Activated CD8-positive, alpha-beta memory T cell treated with anti-CD3 and anti-CD28 coated beads, Interleukin-2, amount 10 ng/mL, durations not matched to agents 7 days and 5 days (primary cell): ENCODE data around the gene SYNJ2. TPM values are rescaled to one million over a fixed set of nuclear protein-coding genes. Genes with fewer than 3 reads are reported as not detected.
A peak's percentile ranks its signal among the peaks of the same experiment; 100 is the strongest.

Experiments
- ATAC-seq: fragments of 150-1000 bp; cut with Tn5 transposase; one replicate; pipeline ENCODE4 v1.10.0; 2021; ENCODE audit warnings: moderate library complexity
- CTCF ChIA-PET: fragments of 350-600 bp; sonication (Branson Sonifier 250); formaldehyde crosslinking; loops from one replicate; lab custom pipeline; 2021; ENCODE audit warnings: antibody characterized with exemption; lab: Charles Lee
- DNase-seq: peaks from one replicate; pipeline ENCODE4 v3.0.0-alpha.2; 2020
- H3K27ac Mint-ChIP-seq: one replicate; pipeline ENCODE4 v1.8.0; 2021; ENCODE audit warnings: mild to moderate bottlenecking, mixed read lengths
- H3K27me3 Mint-ChIP-seq: one replicate; pipeline ENCODE4 v1.8.0; 2021; ENCODE audit warnings: mixed read lengths
- H3K36me3 Mint-ChIP-seq: one replicate; pipeline ENCODE4 v1.8.0; 2021; ENCODE audit warnings: mild to moderate bottlenecking, mixed read lengths
- H3K4me1 Mint-ChIP-seq: one replicate; pipeline ENCODE4 v1.8.0; 2021; ENCODE audit warnings: mixed read lengths
- H3K4me3 Mint-ChIP-seq: one replicate; pipeline ENCODE4 v1.8.0; 2021; ENCODE audit warnings: mild to moderate bottlenecking, moderate library complexity, mixed read lengths
- H3K9me3 Mint-ChIP-seq: one replicate; pipeline ENCODE4 v1.8.0; 2022; ENCODE audit warnings: low read depth, mixed read lengths
- total RNA-seq, 2 experiments: library from RNA; stranded (reverse); gene quantifications; one replicate each; pipeline ENCODE4 v1.2.3, GENCODE V29; 2021

Gene SYNJ2
- total RNA-seq, 2 experiments from 2014 or later: 41.2 to 42.7 TPM

DNA sequence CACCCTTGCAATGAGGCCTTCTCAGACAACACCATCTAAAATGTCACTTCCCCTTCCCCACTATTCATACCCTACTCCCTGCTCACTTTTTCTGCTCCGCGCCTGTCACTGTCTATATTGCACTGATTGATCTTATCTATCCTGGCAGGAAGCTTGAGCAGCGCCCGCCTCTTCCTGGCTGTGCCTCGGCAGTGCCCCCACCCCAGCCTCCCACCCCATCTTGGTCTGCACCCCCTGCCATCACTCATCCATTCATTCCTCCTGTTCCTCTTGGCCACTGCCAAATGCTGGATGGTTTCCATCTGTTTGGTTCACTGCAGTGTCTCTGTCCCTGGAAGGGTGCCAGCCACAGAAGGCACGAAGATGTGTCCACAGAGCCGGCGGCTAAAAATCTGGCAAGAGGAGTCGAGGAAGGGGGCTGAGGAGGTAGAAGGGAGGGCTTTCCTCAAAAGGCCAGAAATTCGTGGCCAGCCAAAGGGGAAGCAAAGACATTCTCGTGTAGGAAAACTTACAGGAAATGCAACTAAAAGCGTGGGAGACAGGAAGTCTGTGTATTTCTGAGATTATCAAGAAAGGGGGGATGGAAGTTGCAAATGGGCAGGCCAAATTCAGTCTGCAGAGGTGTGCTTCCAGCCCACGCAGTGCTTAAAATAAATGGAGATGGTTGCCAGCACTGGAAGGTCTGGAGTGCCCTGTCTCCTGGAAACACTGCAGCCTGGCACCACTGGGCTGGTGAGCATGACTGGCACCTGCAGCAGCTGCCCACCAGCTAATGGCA, 27.6 kb downstream of the SYNJ2 start:
- ATAC-seq: peak; percentile 64
- no peak for DNase-seq
- peak overlapping the region; percentile 64 for H3K27ac Mint-ChIP-seq
- peaks cover 12% of the 10 kb centered on the region for H3K36me3 Mint-ChIP-seq
- no peaks in the 10 kb centered on the region for H3K9me3 Mint-ChIP-seq
- H3K27me3 Mint-ChIP-seq: no peaks in the 10 kb centered on the region
- CTCF ChIA-PET: interaction anchor here (1.1 to 3.1 kb wide), 3 partner anchors 17 to 221 kb away, joined by 3 to 11 read pairs (median 4); no protein-coding TSS in a partner anchor
- peak overlapping the region; percentile 2 for H3K4me3 Mint-ChIP-seq
- peaks cover 65% of the 10 kb centered on the region for H3K4me1 Mint-ChIP-seq

GRCh38 chr6:158009935-158010585, 28.4 kb downstream of the SYNJ2 start:
- no peaks in the 10 kb centered on the region for H3K9me3 Mint-ChIP-seq
- H3K36me3 Mint-ChIP-seq: peaks cover 13% of the 10 kb centered on the region
- peaks cover 68% of the 10 kb centered on the region for H3K4me1 Mint-ChIP-seq
- no peaks in the 10 kb centered on the region for H3K27me3 Mint-ChIP-seq
- H3K4me3 Mint-ChIP-seq: no peak overlapping the region
- DNase-seq: no peak
- H3K27ac Mint-ChIP-seq: peak overlapping the region; percentile 9
- CTCF ChIA-PET: interaction anchor here (1.4 to 3.1 kb wide), 3 partner anchors 10 to 62 kb away, joined by 4 to 11 read pairs (median 4); no protein-coding TSS in a partner anchor
- ATAC-seq: no peak

- Mint-ChIP-seq H3K36me3 (peaks cover 13% of the 10 kb centered on the region), H3K27ac (no peak overlapping the region)
Measured at GRCh38 chr6:158010591-158011477, 29.2 kb downstream of the SYNJ2 start.

DNA sequence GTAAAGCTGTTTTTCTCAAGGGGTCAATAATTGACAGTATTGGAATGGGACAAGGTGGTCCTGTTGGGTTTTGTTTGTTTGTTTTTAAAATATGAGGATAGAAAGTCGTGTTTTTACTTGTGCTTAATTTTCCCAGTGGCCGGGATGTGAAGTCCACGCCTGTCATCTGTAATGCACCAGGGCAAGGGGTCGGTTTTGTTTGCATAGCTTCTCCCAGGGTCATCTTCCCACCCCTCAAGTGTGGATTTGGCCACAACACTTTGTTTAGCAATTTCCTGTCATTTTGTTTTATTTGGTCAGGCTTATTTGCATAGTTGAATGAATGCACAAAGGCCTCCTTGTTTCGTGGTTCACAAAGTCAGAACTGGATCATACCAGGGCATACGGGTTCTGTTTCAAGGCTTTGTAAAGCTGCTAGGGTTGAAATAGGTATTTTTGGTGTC, 29.8 kb downstream of the SYNJ2 start:
- H3K4me1 Mint-ChIP-seq: peaks cover 65% of the 10 kb centered on the region
- no peak overlapping the region for H3K27ac Mint-ChIP-seq
- no peaks in the 10 kb centered on the region for H3K27me3 Mint-ChIP-seq
- CTCF ChIA-PET: interaction anchor here (1.5 to 3.1 kb wide), 2 partner anchors 12 to 15 kb away, joined by 4 to 11 read pairs; no protein-coding TSS in a partner anchor
- H3K36me3 Mint-ChIP-seq: peaks cover 9% of the 10 kb centered on the region
- H3K9me3 Mint-ChIP-seq: no peaks in the 10 kb centered on the region
- ATAC-seq (no peak), DNase-seq (no peak)
- H3K4me3 Mint-ChIP-seq: no peak overlapping the region

More at GRCh38 chr6:158010591-158011477, 29.2 kb downstream of the SYNJ2 start:
- Mint-ChIP-seq H3K4me3 (no peak overlapping the region), H3K27me3 (no peaks in the 10 kb centered on the region), H3K4me1 (peaks cover 71% of the 10 kb centered on the region), H3K9me3 (no peaks in the 10 kb centered on the region)
- CTCF ChIA-PET: interaction anchor here (1.5 to 3.1 kb wide), 2 partner anchors 11 to 15 kb away, joined by 4 to 11 read pairs; no protein-coding TSS in a partner anchor
- DNase-seq (no peak), ATAC-seq (no peak)

GRCh38 chr6:158011980-158012566, 30.4 kb downstream of the SYNJ2 start:
- Mint-ChIP-seq H3K9me3 (no peaks in the 10 kb centered on the region), H3K4me1 (peaks cover 65% of the 10 kb centered on the region), H3K27ac (no peak overlapping the region), H3K4me3 (no peak overlapping the region), H3K36me3 (peaks cover 9% of the 10 kb centered on the region), H3K27me3 (no peaks in the 10 kb centered on the region)
- CTCF ChIA-PET: interaction anchor here (3.1 kb wide), 1 partner anchor 14 kb away, joined by 11 read pairs; no protein-coding TSS in a partner anchor
- DNase-seq (no peak), ATAC-seq (no peak)

DNA sequence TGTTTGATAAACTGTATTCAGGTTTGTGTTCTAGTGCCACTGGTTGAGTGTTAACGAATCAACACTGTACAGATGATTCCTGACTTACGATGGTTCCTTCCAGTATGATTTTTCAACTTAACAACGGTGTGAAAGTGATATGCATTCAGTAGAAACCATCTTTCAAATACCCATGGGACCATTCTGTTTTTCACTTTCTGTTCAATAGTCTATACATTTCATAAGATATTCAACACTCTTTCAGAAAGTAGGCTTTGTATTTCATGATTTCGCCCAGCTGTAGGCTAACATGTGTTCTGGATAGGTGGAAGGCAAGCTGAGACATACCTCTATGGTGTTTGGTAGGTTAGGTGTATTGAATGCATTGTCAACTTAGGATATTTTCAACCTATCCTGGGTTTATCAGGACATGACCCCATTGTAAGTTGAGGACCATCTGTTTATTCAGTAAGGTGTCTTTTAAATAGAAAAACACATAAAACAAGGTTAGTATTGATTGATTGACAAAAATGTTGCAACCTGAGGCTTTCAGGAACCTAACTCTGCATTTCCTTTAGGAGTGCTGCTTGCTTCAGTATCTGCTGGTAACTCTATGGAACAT, 32.3 kb downstream of the SYNJ2 start:
- H3K4me3 Mint-ChIP-seq: no peak overlapping the region
- DNase-seq: no peak
- H3K9me3 Mint-ChIP-seq: no peaks in the 10 kb centered on the region
- no peak for ATAC-seq
- H3K27ac Mint-ChIP-seq: no peak overlapping the region
- H3K4me1 Mint-ChIP-seq: peaks cover 52% of the 10 kb centered on the region
- peaks cover 10% of the 10 kb centered on the region for H3K36me3 Mint-ChIP-seq
- CTCF ChIA-PET: interaction anchor here (1.0 to 2.8 kb wide), 3 partner anchors 12 to 21 kb away, joined by 3 to 21 read pairs (median 3); no protein-coding TSS in a partner anchor
- H3K27me3 Mint-ChIP-seq: no peaks in the 10 kb centered on the region

DNA sequence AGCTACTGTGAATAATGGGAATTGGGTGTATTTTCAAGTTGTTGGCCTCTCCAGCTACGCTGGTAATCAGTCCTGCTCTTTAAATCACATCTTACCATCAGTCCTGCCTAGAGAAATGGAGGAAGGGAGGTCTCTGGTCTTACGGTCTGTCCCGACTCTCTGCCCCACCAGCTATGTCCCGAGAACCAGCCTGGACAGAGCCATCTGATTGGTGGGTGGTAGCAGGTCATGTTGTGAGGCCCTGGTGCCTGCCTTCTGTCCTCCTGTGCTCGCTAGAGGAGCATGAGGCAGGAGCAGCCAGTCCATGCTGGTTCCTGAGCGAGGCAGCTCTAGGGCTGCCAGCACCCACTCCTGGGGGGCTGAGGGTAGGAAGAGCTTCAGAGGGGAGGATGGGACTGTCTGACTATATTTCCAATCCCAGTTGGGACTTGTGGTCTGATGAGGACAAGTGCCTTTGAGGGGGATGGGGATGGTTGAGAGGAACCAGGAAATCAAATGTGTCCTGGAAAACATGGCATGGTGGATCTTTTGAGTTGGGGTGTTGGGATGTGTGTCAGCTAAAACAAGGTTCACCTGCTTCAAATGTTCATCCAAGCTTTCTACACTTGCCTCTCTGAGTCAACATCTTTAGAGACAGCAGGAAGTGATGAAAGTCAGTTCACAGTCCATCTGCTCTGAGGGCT, 33.0 kb downstream of the SYNJ2 start:
- no peaks in the 10 kb centered on the region for H3K9me3 Mint-ChIP-seq
- no peak for ATAC-seq
- DNase-seq: no peak
- CTCF ChIA-PET: interaction anchor here (0.7 to 2.8 kb wide), 4 partner anchors 11 to 141 kb away, joined by 3 to 21 read pairs (median 4); no protein-coding TSS in a partner anchor
- H3K27me3 Mint-ChIP-seq: no peaks in the 10 kb centered on the region
- peak overlapping the region; percentile 73 for H3K27ac Mint-ChIP-seq
- peaks cover 9% of the 10 kb centered on the region for H3K36me3 Mint-ChIP-seq
- peaks cover 46% of the 10 kb centered on the region for H3K4me1 Mint-ChIP-seq
- H3K4me3 Mint-ChIP-seq: no peak overlapping the region

GRCh38 chr6:158015188-158015506, 33.5 kb downstream of the SYNJ2 start:
- no peak for DNase-seq
- CTCF ChIA-PET: interaction anchor here (0.7 to 2.8 kb wide), 4 partner anchors 11 to 140 kb away, joined by 3 to 21 read pairs (median 4); no protein-coding TSS in a partner anchor
- Mint-ChIP-seq H3K4me3 (no peak overlapping the region), H3K4me1 (peaks cover 41% of the 10 kb centered on the region), H3K27me3 (no peaks in the 10 kb centered on the region), H3K27ac (peak overlapping the region; percentile 73), H3K9me3 (no peaks in the 10 kb centered on the region), H3K36me3 (peaks cover 13% of the 10 kb centered on the region)
- ATAC-seq: no peak

- DNase-seq: no peak
- H3K4me3 Mint-ChIP-seq: no peak overlapping the region
- no peaks in the 10 kb centered on the region for H3K27me3 Mint-ChIP-seq
- CTCF ChIA-PET: interaction anchor here (2.8 kb wide), 1 partner anchor 9 kb away, joined by 21 read pairs; no protein-coding TSS in a partner anchor
- no peaks in the 10 kb centered on the region for H3K9me3 Mint-ChIP-seq
- peaks cover 15% of the 10 kb centered on the region for H3K36me3 Mint-ChIP-seq
- peaks cover 27% of the 10 kb centered on the region for H3K4me1 Mint-ChIP-seq
- H3K27ac Mint-ChIP-seq: no peak overlapping the region
- ATAC-seq: no peak
Measured at GRCh38 chr6:158016571-158017383, 35.1 kb downstream of the SYNJ2 start.

DNA sequence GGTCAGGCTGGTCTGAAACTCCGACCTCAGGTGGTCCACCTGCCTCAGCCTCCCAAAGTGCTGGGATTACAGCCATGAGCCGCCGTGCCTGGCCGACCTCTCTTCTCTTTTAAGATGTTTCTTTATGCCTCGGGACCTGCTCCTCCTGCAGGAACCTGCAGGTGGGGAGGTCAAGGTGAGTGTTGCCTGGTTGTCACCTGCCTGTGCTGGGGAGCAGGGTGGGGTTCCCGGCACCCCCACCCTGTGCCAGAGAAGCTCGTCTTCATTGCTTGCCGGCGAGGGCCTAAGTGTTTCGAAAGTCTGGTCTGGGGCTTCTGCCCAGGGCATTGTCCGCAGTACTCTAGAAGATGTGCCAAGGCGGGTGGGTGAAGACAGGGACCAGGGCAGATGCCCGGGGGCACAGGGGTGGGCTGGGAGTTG, 36.0 kb downstream of the SYNJ2 start:
- H3K36me3 Mint-ChIP-seq: peaks cover 12% of the 10 kb centered on the region
- no peaks in the 10 kb centered on the region for H3K27me3 Mint-ChIP-seq
- peaks cover 21% of the 10 kb centered on the region for H3K4me1 Mint-ChIP-seq
- H3K27ac Mint-ChIP-seq: no peak overlapping the region
- DNase-seq (no peak), ATAC-seq (no peak)
- no peaks in the 10 kb centered on the region for H3K9me3 Mint-ChIP-seq
- CTCF ChIA-PET: no interaction called here
- no peak overlapping the region for H3K4me3 Mint-ChIP-seq
